Hematopoietic multipotent progenitor cell treated with erythropoietin and hydrocortisone succinate and interleukin-3 and kit ligand, for 4 days (in vitro differentiated cells): Measurements from ENCODE around the gene IRAK3.
"Not testable (repeated sequence)": the region's sequence is repeated elsewhere in the genome, so short reads cannot be mapped to it uniquely, and the experiment has no call there.

Experiments
- DNase-seq: peaks from one replicate; pipeline ENCODE4 v3.0.0-alpha.2; 2015

The IRAK3 gene

GRCh38 chr12:66269142-66269541 lies 80.1 kb downstream of the IRAK3 start:
- DNase-seq = peak; percentile 11

GRCh38 chr12:66269757-66270383 lies 80.9 kb downstream of the IRAK3 start:
- peak; percentile 84 for DNase-seq

GRCh38 chr12:66270613-66271012 lies 81.6 kb downstream of the IRAK3 start:
- no peak for DNase-seq

GRCh38 chr12:66272650-66273049 lies 83.6 kb downstream of the IRAK3 start:
- DNase-seq = no peak

GRCh38 chr12:66273147-66273546 lies 84.1 kb downstream of the IRAK3 start:
- DNase-seq = no peak

- no peak for DNase-seq
Observed at GRCh38 chr12:66275040-66275439, 86.0 kb downstream of the IRAK3 start.

GRCh38 chr12:66279123-66279712 lies 90.2 kb downstream of the IRAK3 start:
- DNase-seq = peak; percentile 73

GRCh38 chr12:66280561-66280960 lies 91.5 kb downstream of the IRAK3 start:
- DNase-seq = peak; percentile 35

GRCh38 chr12:66282244-66282643 lies 93.2 kb downstream of the IRAK3 start:
- DNase-seq = no peak

GRCh38 chr12:66287275-66287674 lies 98.3 kb downstream of the IRAK3 start:
- DNase-seq = no peak

GRCh38 chr12:66288121-66288520 lies 99.1 kb downstream of the IRAK3 start:
- peak; percentile 64 for DNase-seq

- no peak for DNase-seq
Observed at GRCh38 chr12:66289485-66289884, 100.5 kb downstream of the IRAK3 start.

GRCh38 chr12:66290716-66291200 lies 101.7 kb downstream of the IRAK3 start:
- DNase-seq = peak; percentile 57

GRCh38 chr12:66296176-66296683 lies 107.2 kb downstream of the IRAK3 start:
- no peak for DNase-seq

GRCh38 chr12:66297080-66297479 lies 108.1 kb downstream of the IRAK3 start:
- DNase-seq = no peak

GRCh38 chr12:66297923-66298322 lies 108.9 kb downstream of the IRAK3 start:
- DNase-seq = no peak

- DNase-seq = peak; percentile 99
Observed at GRCh38 chr12:66301944-66302826, 113.2 kb downstream of the IRAK3 start, which contains the start of gene HELB. Gene HELB (plus strand): TSS chr12:66302493. CDS start chr12:66302604, 111 bp downstream.

- no peak for DNase-seq
Observed at GRCh38 chr12:66302827-66303169, 113.8 kb downstream of the IRAK3 start.

GRCh38 chr12:66303316-66303804 lies 114.3 kb downstream of the IRAK3 start:
- not testable (repeated sequence) for DNase-seq
